ENCODE data around the gene EXOC6. TPM values are rescaled to one million over a fixed set of nuclear protein-coding genes. Genes with fewer than 3 reads are reported as not detected.

The EXOC6 gene
- total and polyA plus RNA-seq, 2 donors from 2014 or later: 9.5 to 17.0 TPM

- no peak for DNase-seq
- intact Hi-C loops (cut with DNase I): no loop called here
These were observed 10.9 kb upstream of the EXOC6 start for GRCh38 chr10:92837456-92837855.

GRCh38 chr10:92839191-92840085, 8.9 kb upstream of the EXOC6 start:
- intact Hi-C loops (cut with DNase I): no loop called here
- H3K9me3 ChIP-seq (ENCODE audit: control insufficient read depth in 2 of 3, insufficient read depth in 1 of 3, low read length in 3 of 3): no peaks in the 10 kb centered on the region
- H3K4me1 ChIP-seq (ENCODE audit: control insufficient read depth in 2 of 3, insufficient read depth in 2 of 3, low read depth in 1 of 3, low read length in 3 of 3): no peaks in the 10 kb centered on the region
- H3K9ac ChIP-seq (ENCODE audit: low read length in 3 of 3): no peak overlapping the region
- no peaks in the 10 kb centered on the region for H3K36me3 ChIP-seq (ENCODE audit: control insufficient read depth in 2 of 3, insufficient read depth in 3 of 3, low read length in 3 of 3)
- DNase-seq (peak in 4 of 5 donors; percentile 24 to 80 (median 52)), FAIRE-seq (no peak)
- no peaks in the 10 kb centered on the region for H3K27me3 ChIP-seq (ENCODE audit: control insufficient read depth, insufficient read depth, low read length)
- peak; percentile 8 for TF ChIP-seq CTCF (IDR thresholded peaks at IDR 0.05; ENCODE audit: borderline replicate concordance, extremely low read depth, insufficient read depth)
- no peak overlapping the region for H3K4me3 ChIP-seq (ENCODE audit: low read length in 3 of 3)
- peak overlapping the region in 1 of 2 donors; percentile 59 for H3K27ac ChIP-seq (ENCODE audit: low read depth in 2 of 2, low read length in 2 of 2)

More at GRCh38 chr10:92837456-92837855, 10.9 kb upstream of the EXOC6 start:
- H3K9ac ChIP-seq (ENCODE audit: low read length in 3 of 3): no peak overlapping the region
- FAIRE-seq: no peak
- no peak overlapping the region for H3K4me3 ChIP-seq (ENCODE audit: low read length in 3 of 3)
- H3K27ac ChIP-seq (ENCODE audit: low read depth in 2 of 2, low read length in 2 of 2): no peak overlapping the region
- no peaks in the 10 kb centered on the region for H3K9me3 ChIP-seq (ENCODE audit: control insufficient read depth in 2 of 3, insufficient read depth in 1 of 3, low read length in 3 of 3)
- H3K27me3 ChIP-seq (ENCODE audit: control insufficient read depth, insufficient read depth, low read length): no peaks in the 10 kb centered on the region
- no peak for TF ChIP-seq CTCF (IDR thresholded peaks at IDR 0.05; ENCODE audit: borderline replicate concordance, extremely low read depth, insufficient read depth)
- H3K4me1 ChIP-seq (ENCODE audit: control insufficient read depth in 2 of 3, insufficient read depth in 2 of 3, low read depth in 1 of 3, low read length in 3 of 3): no peaks in the 10 kb centered on the region
- H3K36me3 ChIP-seq (ENCODE audit: control insufficient read depth in 2 of 3, insufficient read depth in 3 of 3, low read length in 3 of 3): no peaks in the 10 kb centered on the region

- no peaks in the 10 kb centered on the region for H3K36me3 ChIP-seq (ENCODE audit: control insufficient read depth in 2 of 3, insufficient read depth in 3 of 3, low read length in 3 of 3)
- intact Hi-C loops (cut with DNase I): no loop called here
- no peak overlapping the region for H3K27ac ChIP-seq (ENCODE audit: low read depth in 2 of 2, low read length in 2 of 2)
- H3K27me3 ChIP-seq (ENCODE audit: control insufficient read depth, insufficient read depth, low read length): no peaks in the 10 kb centered on the region
- no peak overlapping the region for H3K9ac ChIP-seq (ENCODE audit: low read length in 3 of 3)
- FAIRE-seq (no peak), DNase-seq (no peak)
- no peaks in the 10 kb centered on the region for H3K9me3 ChIP-seq (ENCODE audit: control insufficient read depth in 2 of 3, insufficient read depth in 1 of 3, low read length in 3 of 3)
- TF ChIP-seq CTCF (IDR thresholded peaks at IDR 0.05; ENCODE audit: borderline replicate concordance, extremely low read depth, insufficient read depth): no peak
- no peak overlapping the region for H3K4me3 ChIP-seq (ENCODE audit: low read length in 3 of 3)
- no peaks in the 10 kb centered on the region for H3K4me1 ChIP-seq (ENCODE audit: control insufficient read depth in 2 of 3, insufficient read depth in 2 of 3, low read depth in 1 of 3, low read length in 3 of 3)
These were observed 3.6 kb upstream of the EXOC6 start for GRCh38 chr10:92844746-92845145.

Data from kidney (tissue), 14 donors.